HG02970 (cell line): ENCODE data around the gene CIRBP.

Experiments used
- ATAC-seq: cut with Tn5 transposase; IDR thresholded peaks from one replicate; pipeline ENCODE4 v1.9.1; 2021; ENCODE audit warnings: mild to moderate bottlenecking, moderate library complexity, moderate number of reproducible peaks; ENCODE audit not compliant: unreplicated experiment, low FRiP score

CIRBP gene

DNA sequence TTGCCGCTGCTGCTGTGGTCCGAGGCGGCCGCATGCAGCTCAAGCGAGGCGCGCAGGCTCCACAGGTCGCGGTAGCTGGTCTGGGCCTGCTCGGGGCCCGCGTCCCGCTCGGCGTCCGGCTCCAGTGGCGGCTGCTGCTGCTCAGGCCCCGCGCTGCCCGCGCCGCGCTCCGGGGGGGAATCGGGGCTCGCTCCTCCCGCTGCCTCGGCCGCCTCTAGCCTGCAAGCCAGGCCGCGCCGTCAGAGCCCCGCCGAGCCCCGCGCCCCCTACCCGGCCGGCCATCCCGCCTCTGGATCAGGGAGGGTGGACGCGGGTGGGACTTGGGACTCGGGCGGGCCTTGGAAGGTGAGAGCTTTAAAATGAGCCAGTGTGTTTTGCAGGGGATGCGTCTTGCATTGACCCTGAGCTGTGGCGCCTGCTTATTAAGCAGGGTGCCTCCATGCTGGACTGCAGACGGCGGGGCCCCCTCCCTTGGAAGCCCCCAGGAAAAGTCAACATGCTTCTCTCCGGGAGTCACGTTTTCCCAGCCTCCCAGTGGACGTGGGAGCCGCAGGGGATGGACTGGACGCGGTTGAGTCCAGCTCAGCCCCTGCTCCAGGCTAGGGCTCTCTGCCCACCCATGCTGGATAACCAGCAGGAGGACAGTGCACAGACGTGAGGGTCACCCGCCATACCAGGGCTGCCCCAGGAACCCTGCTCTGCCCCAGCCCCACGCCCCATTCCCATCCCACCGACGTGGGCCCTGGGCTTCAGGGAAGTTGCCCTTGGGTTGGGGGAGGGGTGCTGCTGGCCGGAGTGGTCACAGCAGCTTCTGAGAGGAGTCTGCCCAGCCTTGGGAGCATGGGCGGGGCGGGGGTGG, 39.0 kb upstream of the CIRBP start:
- no peak for ATAC-seq

DNA sequence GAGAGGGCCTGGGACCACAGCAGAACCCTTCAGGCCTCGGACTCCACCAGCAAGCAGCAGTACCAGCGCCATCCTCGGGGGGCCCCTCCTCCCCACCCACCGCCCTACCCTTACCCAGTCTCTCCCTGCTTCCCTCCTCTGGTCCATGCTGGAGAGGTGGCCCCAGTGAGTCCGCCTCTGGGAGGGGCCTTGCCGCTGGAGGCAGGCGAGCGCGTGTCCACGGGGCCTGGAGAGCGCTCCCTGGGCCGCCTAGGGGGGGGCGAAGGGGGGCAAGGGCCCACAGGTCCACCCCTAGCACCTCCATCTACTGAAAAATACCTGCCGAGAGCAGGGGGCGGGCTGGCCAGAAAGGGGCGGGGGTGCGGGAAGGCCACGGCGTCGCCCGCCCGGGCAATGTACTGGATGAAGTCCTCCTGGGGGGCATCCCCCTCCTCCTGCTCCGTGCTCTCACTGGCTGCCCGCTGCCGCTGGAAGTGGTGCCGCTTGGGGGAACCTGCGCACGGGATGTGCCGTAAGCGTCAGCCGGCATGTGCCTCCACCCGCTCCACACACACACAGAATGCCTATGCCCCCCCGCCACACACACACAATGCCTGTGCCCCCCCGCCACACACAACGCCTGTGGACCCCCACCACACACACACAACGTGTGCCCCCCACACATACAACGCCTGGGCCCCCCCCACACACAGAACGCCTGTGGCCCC, 38.2 kb upstream of the CIRBP start:
- ATAC-seq: no peak

DNA sequence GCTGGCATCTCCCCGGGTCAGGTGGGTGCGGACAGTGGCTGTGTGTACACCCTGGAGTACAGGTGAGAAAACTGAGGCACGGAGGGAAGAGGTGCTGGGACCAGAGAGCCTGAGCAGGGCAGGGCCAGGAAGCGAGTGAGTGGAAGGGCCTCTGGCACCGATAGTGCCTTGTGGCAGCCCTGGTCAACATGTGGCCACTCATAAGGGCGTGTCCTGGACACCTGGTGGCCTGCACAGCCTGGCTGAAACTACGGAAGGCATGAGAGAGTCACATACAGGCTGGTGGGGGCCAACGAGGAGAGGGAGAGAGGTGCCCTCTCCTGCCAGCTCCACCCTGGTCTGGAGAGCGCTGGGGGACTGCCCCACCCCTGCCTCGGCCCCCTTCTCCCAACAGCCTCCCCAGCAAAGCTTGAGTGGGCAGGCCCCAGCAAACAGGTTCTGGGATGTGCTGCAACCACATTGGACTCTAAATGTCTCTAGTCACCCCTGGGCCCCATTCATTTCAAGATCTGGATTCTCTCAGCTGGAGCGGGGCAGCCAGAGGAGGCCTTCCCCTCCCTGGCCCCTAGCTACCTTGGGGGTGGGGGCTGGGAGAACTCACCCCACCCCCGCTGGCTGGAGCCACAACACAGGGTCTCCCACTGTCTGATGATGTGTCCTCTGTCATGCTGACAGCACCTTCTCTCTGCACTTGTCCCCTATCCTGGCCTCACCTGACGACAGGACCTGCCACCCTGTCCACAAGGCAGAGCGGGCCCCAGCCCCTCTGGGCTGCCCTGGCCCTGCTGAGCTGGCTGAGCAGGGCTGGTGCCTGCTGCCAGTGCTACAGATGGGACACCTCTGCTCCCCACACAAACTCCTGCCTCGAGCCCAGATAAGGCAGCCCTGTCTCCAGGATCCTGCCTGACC, 37.1 kb upstream of the CIRBP start:
- ATAC-seq: no peak

DNA sequence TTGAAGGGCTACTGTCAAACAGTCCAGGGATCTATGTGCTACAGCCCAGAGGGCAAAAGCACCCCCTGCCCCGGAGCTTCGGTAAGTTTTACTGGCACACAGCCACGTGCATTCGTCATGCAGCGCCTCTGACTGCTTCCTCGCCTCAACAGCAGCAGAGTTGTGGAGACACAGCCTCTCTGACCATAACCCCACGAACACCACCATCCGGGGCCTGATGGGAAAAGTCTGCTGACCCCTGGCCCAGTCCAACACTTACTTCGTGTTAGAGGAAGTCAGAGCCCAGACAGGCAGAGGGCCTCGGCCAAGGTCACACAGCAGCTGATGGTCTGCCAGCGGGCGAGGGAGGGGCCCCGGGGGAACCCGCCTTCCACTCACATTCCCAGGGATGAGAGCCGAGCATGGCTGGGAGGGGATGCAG, 36.5 kb upstream of the CIRBP start:
- no peak for ATAC-seq

DNA sequence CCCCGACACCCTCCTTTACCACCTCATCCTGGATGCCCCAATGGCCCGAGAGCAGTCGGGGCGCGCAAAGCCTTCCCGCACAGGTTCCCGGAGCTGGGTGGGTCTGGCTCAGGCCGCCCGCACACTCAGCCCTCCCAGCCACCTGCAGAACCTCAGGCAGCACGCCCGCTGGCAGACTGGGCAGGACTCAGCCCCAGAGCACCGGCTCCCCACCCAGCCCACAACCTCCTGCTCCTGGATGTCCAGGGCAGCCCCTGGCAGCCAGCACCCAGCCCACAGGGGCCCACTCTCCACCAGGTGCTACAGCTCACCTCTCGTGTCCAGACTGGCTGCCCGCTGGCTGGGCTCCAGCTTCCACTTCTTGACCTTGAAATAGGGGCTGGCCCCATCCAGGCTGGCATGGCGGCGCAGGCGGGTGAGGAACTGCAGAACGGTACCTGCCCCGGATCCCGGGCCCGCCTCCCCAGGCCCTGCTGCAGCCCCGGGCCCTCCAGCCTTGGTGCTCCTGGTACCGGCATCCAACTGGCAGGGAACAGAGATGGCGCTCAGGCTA, 35.9 kb upstream of the CIRBP start:
- ATAC-seq: no peak

DNA sequence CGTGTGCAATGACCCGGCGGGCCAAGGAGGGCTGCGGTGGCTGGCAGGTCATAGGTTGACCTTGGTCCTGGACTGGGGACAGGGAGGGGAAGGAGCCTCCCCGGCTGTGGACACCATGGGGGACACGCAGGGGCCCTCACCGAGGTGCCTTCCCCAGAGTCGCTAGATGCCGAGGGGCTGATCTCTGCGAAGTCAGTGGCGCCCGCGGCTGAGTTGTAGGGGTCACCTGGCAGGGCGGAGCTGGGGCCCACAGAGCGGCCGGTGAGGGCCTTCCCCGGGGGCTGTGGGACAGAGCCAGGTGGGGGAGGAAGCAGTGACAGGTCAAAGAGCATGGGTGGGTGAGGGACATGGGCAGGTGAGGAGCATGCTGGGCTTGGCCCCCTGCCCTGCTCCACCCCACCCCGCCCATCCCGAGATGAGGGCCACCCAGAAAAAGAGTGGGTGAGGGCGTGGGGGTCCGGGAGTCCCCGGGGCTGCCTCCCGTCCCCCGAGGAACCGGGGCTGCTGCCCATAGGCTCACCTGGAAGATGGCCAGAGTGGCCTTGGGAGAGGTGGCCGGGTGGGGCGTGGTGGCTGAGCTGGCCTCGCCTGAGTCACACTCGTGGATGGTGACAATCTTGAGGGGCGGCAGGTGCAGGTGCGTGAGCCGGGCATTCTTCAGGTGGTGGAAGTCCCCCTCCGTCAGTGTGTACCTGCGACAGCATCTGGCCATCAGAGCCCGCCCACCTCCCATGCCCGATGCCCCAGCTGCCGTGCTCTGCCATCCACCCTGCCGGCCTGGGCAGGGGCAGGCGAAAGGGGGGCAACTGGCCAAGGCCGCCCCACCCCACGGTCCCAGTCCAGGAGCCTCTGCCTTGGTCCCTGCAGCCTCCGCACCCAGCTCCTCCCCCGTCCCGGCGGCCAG, 34.8 kb upstream of the CIRBP start:
- ATAC-seq: no peak

DNA sequence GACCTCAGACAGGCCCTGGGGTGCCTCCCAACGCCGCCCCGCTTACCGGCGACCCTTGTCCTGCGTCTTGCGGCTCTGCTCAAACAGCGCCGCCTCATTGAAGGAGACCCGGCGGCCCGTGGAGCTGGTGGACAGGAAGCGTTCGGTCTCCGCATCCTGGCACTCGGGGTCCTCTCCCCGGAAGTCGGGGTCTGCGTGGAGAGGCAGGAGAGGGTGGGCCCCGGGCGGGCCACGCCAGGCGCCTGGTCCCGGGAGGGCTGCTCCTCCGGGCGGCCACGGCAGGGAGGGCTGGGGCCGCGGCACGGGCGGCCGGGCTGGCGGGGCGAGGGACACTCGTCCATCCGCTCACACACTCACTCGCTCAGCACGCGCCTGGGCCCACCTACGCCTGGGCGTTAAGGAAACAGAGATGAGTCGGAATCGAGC, 34.2 kb upstream of the CIRBP start:
- ATAC-seq: no peak

DNA sequence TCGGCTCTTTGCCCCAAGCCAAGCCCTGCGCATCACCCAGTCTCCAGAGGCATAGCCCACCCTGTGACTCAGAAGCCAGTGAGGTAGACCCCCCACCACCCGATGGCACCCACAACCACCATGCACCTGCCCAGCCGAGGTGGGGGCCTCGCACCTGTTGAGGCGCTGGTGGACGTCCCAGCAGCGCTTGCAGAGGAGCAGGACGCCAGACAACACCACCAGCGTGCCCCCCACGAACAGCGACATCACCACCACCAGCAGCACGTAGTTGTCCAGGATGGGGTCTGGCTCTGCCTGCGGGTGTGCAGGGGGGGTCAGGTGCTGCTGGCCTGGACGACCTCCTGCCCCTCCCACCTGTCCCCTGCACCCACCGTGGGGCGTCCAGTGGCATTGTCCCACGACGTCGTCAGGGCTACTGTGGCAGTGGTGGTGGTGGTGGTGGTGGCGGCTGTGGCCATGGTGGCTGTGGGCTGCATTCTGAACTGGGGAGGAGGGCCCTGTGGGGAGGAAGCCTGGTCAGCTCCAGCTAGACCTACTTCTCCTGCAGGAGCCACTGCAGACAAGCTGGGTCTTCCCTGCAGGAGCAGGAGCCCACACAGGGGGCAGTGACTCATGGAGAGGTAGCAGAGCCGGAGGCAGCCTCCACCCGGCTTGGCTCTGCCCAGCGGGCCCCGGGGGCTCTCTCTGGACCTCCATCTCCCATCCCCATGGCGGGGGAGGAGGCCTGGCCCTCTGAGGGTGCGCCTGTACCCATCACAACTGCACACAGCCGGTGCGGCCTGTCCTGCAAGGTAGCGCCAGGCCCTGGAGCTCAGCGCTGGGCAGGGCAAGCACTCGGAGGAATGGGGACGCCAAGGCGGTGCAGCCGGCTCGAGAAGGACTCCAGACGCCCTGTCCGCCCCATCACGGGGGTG, 33.2 kb upstream of the CIRBP start:
- ATAC-seq: no peak

DNA sequence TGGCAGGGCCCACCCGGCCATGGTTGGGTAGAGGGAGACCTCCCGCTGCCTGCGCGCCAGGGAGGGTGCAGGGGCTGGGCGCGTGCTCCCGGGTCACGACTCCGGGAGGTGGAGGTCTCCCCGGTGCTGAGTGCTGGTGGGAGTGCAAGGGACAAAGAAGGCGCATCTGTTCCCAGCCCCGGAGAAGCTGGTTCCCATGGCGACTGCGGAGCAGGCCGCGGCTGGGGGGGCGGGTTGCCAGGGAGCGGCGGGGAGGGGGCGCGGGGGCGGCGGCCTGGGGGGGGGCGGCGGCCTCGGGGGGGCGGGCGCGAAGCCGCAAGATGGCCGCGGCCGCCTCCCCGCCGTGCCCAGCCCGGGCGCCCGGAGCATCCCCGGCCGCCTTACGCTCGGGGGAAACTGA, 32.6 kb upstream of the CIRBP start:
- ATAC-seq: no peak

DNA sequence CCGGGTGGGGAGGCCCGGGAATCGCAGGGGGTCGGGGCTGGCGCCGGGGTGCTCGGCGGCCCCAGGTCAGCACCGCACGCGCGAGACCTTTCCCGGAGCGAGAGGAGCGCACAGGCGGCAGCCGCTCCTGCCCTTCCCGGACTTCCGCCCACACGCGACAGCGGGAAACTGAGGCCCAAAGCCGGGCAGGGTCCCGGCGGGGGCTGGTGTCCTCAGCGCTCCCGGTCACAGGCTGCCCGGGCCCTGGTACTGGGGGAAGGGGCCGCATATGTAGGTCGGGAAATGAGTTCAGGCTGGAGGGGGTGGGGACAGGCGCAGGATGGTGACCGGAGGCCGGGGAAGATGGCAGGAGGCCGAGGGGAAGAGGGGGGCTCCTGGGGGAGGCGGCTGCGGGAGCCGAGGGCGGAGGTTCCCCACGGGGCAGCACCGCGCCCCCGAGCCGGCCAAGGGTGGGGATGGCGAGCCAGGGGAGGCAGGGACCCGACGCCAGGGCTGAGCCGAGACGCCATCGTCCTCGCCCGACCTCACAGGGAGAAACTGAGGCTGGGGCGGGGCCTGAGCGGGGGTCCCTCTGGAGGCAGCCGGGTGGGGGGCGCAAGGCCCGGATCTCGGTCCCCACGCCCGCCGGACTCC, 32.0 kb upstream of the CIRBP start:
- no peak for ATAC-seq

DNA sequence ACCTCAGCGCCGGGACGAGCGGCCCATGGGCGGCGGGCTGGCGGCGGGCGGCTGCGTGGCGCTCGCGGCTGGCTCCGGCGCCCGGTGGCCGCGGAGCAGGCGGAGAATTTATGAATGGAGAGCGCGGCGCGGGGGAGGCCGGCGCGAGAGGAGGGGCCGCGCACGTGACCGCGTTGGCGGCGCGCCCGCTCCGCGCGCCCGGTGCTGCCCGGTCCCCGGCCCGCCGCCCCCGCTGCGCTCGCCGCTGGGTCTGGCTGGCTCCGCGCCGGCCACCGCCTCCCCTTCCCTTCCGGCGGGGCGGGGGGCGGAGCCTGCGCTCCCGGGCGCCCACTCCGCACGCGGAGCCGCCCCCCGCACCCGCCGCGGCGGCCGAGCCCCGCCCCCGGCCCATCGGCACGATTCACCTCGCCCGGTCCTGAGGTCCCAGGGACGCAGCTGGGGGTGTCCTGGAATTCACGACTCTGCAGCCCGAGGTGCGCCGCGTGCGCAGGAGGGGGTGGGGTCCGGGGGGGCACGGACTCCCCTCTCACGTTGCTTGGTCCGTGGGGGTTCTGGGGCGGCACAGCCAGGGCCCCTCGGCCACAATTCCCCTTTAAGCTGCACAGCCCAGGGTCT, 31.3 kb upstream of the CIRBP start, which contains the start of gene CBARP:
CBARP (minus strand) TSS at position 252 of the 615 bp plus-strand sequence. CDS start 1,905 bp downstream, outside the sequence.
- ATAC-seq: no peak

DNA sequence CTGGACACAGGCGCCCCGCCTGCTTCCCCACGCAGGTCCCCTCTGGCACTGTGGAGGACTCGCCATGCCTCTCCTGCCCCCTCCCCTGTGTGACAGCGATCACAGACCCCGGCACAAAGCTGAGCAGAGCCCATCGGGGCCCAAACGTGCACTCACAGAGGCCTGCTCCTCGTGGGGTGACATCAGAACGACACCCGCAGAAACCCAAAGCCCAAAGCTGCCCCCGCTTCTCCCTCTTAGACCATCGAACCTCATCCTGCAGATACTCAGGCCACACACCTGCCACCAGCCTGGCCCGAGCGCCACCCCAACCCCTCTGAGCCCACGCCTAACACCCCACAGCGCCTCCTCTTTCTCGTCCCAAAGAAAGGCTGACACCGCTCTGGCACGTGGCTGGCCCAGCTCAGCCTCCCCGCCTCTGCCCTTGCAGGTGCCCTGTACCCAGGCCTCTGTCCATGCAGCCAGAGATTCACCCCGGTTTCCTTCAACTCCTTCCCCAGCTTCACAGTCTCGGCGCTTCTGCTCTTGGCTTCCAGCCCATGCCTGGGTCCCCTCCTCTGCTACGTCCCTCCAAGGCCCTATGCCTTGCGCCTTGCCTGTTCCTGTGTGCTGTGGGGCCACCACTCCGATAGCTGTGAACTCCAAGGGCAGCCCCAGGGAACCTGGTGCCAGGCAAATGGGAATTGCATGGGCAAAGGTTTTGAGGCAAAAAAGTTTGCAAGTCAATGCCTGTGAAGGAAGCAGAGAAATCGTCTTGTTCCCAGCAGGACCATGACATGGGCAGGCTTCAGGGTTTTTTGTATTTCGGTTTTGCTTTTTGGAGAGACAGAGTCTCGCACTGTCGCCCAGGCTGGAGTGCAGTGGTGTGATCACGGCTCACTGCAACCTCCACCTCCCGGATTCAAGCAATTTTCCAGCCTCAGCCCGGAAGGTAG, 30.5 kb upstream of the CIRBP start:
- ATAC-seq: no peak

DNA sequence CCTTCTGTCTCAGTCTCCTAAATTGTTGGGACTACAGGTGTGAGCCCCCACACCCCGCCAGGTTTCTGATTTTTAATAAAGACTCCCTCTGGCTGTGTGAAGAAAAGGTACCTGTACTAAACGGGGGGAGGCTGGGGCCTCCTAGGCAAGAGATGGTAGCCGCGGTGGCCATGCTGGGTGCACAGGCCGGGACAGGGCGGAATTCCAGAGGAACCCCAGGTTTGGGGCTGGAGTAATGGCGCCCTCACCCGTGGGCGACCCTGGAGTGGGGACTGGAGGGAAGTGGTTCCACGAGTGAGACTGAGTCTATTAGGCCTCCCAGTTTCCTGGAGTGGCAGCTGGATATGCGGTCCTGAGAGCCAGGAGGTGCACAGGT, 29.7 kb upstream of the CIRBP start:
- ATAC-seq: no peak

DNA sequence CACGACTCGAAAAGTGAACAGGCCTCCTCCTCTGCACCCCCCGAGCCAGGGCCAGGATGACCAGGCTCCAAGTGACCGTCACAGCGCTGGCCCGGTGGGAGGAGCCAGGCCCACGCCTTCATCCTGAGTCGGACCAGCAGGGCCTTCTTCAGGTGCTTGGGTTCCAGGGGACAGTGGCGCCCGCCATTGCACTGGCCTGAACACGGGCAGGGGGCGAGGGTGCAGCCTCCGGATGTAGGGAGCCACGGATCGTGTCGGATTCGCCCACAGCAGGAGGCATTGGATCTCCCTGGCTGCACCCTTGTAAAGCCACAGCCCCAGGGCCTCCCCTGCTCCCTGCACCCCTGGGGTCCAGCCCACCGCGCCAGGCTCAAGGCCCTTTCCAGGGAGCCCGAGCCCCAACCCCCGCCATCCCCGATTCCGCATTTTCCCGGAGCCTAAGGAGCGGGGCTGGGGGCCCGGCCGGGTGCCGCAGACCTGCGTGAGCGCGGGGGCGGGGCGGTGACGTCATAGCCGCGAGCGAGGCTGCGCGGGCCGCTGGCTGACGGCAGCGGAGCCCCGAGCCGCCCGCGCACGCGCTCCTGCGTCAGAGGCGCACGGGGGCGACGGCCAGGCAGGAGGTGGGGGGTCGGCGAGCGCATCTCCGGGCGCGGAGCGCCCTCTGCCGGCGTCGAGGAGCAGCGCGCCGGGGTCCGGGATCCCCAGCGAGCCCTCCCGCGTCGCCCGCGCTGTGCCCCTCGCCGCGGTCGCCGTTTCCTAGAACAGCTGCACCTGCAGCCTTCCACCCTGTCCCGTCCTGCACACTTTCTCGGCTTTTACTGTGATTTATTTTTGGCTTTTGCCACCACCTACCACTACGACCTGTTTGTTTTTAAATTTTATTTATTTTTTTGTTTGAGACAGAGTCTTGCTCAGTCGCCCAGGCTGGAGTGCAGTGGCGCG, 29.1 kb upstream of the CIRBP start:
- no peak for ATAC-seq

DNA sequence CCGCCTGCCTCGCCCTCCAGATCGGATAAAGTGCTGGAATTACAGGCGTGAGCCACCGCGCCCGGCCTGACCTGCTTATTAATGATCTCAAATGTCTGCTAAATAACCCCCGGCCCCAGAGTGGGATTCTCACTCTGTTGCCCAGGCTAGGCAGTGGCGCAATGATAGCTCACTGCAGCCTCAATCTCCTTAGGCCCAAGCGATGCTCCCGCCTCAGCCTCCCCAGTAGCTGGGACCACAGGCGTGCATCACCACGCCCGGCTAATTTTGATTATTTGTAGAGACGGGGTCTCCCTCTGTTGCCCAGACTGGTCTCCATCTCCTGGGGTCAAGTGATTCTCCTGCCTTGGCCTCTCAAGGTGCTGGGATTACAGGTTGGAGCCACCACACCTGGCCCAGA, 28.2 kb upstream of the CIRBP start:
- ATAC-seq: no peak
